Loucy (cell line): ENCODE results near the gene DDX19B.
"Not testable (repeated sequence)": the region's sequence is repeated elsewhere in the genome, so short reads cannot be mapped to it uniquely, and the experiment has no call there.

Experiments
- H2AFZ ChIP-seq: fragments of 200-600 bp; sonication (generic); 2 replicates; pipeline ENCODE4 v1.6.0; 2016; ENCODE audit warnings: antibody characterized with exemption, mild to moderate bottlenecking, low read length, moderate library complexity
- H3F3A ChIP-seq: fragments of 200-600 bp; 2 replicates; pipeline ENCODE4 v1.6.0; 2016; ENCODE audit warnings: antibody characterized with exemption, low read depth, mild to moderate bottlenecking
- H3K27me3 ChIP-seq: fragments of 200-600 bp; sonication (generic); 2 replicates; pipeline ENCODE4 v1.6.1; 2014; ENCODE audit warnings: low read length, mild to moderate bottlenecking; ENCODE audit not compliant: insufficient read depth, poor library complexity, severe bottlenecking
- H3K36me3 ChIP-seq: fragments of 200-600 bp; sonication (generic); 2 replicates; pipeline ENCODE4 v1.6.1; 2016; ENCODE audit warnings: low read length; ENCODE audit not compliant: insufficient read depth
- H3K4me1 ChIP-seq: fragments of 200-600 bp; sonication (generic); 2 replicates; pipeline ENCODE4 v1.5.1; 2014; ENCODE audit warnings: low read length, mild to moderate bottlenecking; ENCODE audit not compliant: insufficient read depth, poor library complexity, severe bottlenecking
- H3K4me2 ChIP-seq: fragments of 200-600 bp; sonication (generic); 2 replicates; pipeline ENCODE4 v1.6.0; 2014; ENCODE audit warnings: antibody characterized with exemption, low read length, low read depth, mild to moderate bottlenecking; ENCODE audit not compliant: poor library complexity, severe bottlenecking
- H3K4me3 ChIP-seq: fragments of 200-600 bp; sonication (generic); 2 replicates; pipeline ENCODE4 v1.5.1; 2014; ENCODE audit warnings: low read length, mild to moderate bottlenecking, mixed read lengths; ENCODE audit not compliant: poor library complexity, severe bottlenecking
- H3K79me2 ChIP-seq: fragments of 200-600 bp; sonication (generic); 2 replicates; pipeline ENCODE4 v1.6.1; 2014; ENCODE audit warnings: low read length; ENCODE audit not compliant: insufficient read depth
- H3K9ac ChIP-seq: fragments of 200-600 bp; sonication (generic); 2 replicates; pipeline ENCODE4 v1.6.0; 2014; ENCODE audit warnings: mild to moderate bottlenecking, low read depth, low read length, moderate library complexity; ENCODE audit not compliant: poor library complexity, severe bottlenecking
- H3K9me2 ChIP-seq: fragments of 200-600 bp; sonication (generic); replicated peaks from 2 replicates; pipeline ENCODE4 v1.6.1; 2016; ENCODE audit warnings: low read depth, low read length, mixed read lengths
- H3K9me3 ChIP-seq: fragments of 200-600 bp; sonication (generic); 2 replicates; pipeline ENCODE4 v1.6.1; 2014; ENCODE audit warnings: mild to moderate bottlenecking, antibody characterized with exemption, low read length, low read depth; ENCODE audit not compliant: insufficient read depth
- H4K20me1 ChIP-seq: fragments of 200-600 bp; sonication (generic); 2 replicates; pipeline ENCODE4 v1.6.0; 2014; ENCODE audit warnings: antibody characterized with exemption, low read length, mild to moderate bottlenecking; ENCODE audit not compliant: insufficient read depth, poor library complexity, severe bottlenecking
- EZH2phosphoT487 ChIP-seq: fragments of 200-600 bp; IDR thresholded peaks from 2 replicates; pipeline ENCODE4 v1.6.1; 2018; ENCODE audit warnings: antibody characterized with exemption, mild to moderate bottlenecking, moderate library complexity, borderline replicate concordance
- TF ChIP-seq, protein P1 (sequence below): fragments of 200-600 bp; sonication (generic); conservative IDR thresholded peaks from 2 replicates; pipeline ENCODE4 v1.5.1; 2014; ENCODE audit warnings: mild to moderate bottlenecking, antibody characterized with exemption, low read length

Gene DDX19B

DNA sequence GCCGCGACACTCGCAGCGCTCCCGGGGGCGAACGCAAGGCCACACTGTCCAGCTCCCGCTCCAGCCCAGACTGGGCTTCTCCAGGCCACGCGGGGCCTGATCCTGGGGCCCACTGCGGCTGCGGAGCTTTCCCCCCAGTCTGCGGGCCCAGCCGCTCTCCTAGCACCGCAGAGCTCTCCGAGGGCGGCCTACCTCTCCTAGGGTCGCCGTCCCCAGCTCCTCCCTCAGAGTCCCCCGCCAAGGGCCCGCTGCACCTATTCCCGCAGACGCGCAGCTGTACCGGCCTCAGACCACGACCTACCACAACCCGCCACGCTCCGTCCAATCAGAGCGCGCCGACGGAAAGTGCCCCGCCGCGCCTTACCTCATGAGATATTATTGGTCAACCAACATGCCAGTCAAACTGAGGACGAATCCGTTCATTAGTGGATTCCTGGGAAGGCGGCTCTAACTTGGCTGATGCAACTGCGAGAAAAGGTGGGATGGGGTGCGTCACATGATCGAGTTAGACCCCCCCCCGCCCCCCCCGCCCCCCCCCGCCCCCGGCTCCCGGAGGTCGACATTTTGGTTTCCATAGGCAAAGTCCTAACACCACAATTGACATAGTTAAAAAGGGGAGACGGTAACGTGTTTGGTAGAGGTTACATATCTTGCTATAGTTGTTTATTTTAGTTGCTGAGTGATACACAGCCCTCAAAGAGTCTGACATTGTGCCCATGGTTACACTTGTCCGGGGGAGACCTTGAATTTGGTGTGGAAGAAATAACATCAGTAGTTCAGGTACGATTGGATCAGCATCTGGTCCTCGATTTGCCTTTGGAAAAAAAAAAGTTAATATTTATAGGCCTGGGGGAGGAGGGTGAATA lies 9.5 kb upstream of the DDX19B start, which contains the start of gene AARS1:
Gene AARS1, minus strand, starts transcription at position 278 of the 866 bp plus-strand sequence. CDS start 6,743 bp downstream, outside the sequence.
- Histone ChIP-seq H3K4me1 (peaks cover 12% of the 10 kb centered on the region), H3K9ac (peak within 1 kb of the TSS; percentile 98), H3K27me3 (no peaks in the 10 kb centered on the region), H3K4me2 (peak within 1 kb of the TSS; percentile 72), H2AFZ (peak within 1 kb of the TSS; percentile 93), H3K4me3 (peak within 1 kb of the TSS; percentile 89), H3K36me3 (no peaks in the 10 kb centered on the region), H3K9me2 (no peaks in the 10 kb centered on the region), H3K79me2 (peaks cover 42% of the 10 kb centered on the region), H4K20me1 (no peaks in the 10 kb centered on the region), H3K9me3 (no peaks in the 10 kb centered on the region), H3F3A (no peaks in the 10 kb centered on the region)
- TF ChIP-seq EZH2phosphoT487 = no peak
- TF ChIP-seq, protein P1, sequence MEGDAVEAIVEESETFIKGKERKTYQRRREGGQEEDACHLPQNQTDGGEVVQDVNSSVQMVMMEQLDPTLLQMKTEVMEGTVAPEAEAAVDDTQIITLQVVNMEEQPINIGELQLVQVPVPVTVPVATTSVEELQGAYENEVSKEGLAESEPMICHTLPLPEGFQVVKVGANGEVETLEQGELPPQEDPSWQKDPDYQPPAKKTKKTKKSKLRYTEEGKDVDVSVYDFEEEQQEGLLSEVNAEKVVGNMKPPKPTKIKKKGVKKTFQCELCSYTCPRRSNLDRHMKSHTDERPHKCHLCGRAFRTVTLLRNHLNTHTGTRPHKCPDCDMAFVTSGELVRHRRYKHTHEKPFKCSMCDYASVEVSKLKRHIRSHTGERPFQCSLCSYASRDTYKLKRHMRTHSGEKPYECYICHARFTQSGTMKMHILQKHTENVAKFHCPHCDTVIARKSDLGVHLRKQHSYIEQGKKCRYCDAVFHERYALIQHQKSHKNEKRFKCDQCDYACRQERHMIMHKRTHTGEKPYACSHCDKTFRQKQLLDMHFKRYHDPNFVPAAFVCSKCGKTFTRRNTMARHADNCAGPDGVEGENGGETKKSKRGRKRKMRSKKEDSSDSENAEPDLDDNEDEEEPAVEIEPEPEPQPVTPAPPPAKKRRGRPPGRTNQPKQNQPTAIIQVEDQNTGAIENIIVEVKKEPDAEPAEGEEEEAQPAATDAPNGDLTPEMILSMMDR = no peak

DNA sequence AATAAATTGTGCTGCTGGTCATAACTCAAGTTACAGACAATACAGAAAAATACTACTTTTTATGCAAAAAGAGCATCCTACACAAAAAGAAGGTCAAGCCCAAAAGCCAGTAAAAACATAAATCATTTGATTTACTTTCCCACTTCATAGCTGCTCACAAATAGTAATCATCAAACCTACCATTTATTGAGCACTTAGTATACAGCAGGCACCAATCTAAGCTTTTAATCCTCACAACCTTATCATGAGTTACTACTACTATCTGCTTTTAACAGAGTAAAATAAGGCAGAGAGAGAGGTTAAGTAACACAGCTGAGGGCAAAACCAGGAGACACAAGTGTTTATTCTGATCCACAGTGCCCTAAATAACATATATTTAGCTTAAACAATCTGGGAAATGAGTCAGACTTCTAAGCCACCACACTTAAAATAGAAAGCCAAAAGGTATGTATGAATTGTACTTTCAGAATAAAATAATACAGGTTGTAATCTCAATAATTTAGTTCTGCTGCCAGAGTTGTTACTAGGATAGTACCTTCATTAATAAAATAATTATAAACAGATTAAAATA lies 8.0 kb upstream of the DDX19B start:
- no peak for TF ChIP-seq EZH2phosphoT487
- TF ChIP-seq, protein P1 = no peak
- Histone ChIP-seq H3K27me3 (no peaks in the 10 kb centered on the region), H3K4me1 (peaks cover 12% of the 10 kb centered on the region), H3K9me2 (no peaks in the 10 kb centered on the region), H3K4me2 (no peak overlapping the region), H2AFZ (peak overlapping the region; percentile 54; the same call in 1 of the 2 replicates), H3K79me2 (peaks cover 27% of the 10 kb centered on the region), H3K9me3 (no peaks in the 10 kb centered on the region), H3K4me3 (no peak overlapping the region), H3K36me3 (no peaks in the 10 kb centered on the region), H3K9ac (no peak overlapping the region), H4K20me1 (no peaks in the 10 kb centered on the region), H3F3A (no peaks in the 10 kb centered on the region)

DNA sequence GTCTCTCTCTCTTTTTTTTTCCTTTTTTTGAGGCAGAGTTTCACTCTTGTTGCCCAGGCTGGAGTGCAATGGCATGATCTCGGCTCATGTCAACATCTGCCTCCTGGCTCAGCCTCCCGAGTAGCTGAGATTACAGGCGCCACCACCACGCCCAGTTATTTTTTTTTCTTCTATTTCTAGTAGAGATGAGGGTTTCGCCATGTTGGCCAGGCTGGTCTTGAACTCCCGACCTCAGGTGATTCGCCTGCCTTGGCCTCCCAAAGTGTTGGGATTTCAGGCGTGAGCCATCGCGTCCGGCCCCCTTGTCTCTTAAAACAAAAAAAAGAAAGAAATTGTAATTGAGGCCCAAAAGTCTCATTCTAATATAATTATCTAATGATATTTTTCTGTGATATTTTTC lies 6.8 kb upstream of the DDX19B start:
- H3K36me3 ChIP-seq, H3F3A ChIP-seq, H3K4me3 ChIP-seq, H3K9me2 ChIP-seq, H3K9me3 ChIP-seq, H3K4me2 ChIP-seq, H3K27me3 ChIP-seq, H4K20me1 ChIP-seq, H2AFZ ChIP-seq, H3K9ac ChIP-seq: not testable (repeated sequence)
- Histone ChIP-seq H3K4me1 (peaks cover 12% of the 10 kb centered on the region), H3K79me2 (peaks cover 21% of the 10 kb centered on the region)
